Measurements from ENCODE around the gene SMAD7. TPM values are rescaled to one million over a fixed set of nuclear protein-coding genes. Genes with fewer than 3 reads are reported as not detected.
A peak's percentile ranks its signal among the peaks of the same experiment; 100 is the strongest.

The SMAD7 gene
- total and polyA plus RNA-seq, 10 of the 15 experiments (the other 5 are each of a cell fraction or from before 2014, with no cell fraction given), result 1.3 to 22.5 (median 8.0) TPM

- TF ChIP-seq, protein P1, sequence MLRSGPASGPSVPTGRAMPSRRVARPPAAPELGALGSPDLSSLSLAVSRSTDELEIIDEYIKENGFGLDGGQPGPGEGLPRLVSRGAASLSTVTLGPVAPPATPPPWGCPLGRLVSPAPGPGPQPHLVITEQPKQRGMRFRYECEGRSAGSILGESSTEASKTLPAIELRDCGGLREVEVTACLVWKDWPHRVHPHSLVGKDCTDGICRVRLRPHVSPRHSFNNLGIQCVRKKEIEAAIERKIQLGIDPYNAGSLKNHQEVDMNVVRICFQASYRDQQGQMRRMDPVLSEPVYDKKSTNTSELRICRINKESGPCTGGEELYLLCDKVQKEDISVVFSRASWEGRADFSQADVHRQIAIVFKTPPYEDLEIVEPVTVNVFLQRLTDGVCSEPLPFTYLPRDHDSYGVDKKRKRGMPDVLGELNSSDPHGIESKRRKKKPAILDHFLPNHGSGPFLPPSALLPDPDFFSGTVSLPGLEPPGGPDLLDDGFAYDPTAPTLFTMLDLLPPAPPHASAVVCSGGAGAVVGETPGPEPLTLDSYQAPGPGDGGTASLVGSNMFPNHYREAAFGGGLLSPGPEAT (IDR thresholded peaks at IDR 0.05; ENCODE audit: low read depth), result peak; percentile 50; the same call in 1 of the 2 replicates
- TF ChIP-seq SKIL (IDR thresholded peaks at IDR 0.05; ENCODE audit: low read depth, poor library complexity, severe bottlenecking), result peak; percentile 52
- no peak for TF ChIP-seq IRF4 (IDR thresholded peaks at IDR 0.05; ENCODE audit: low read depth, low read length)
- TF ChIP-seq ETV6 (conservative IDR thresholded peaks at IDR 0.05 in 1 of 2, IDR thresholded peaks at IDR 0.05 in 1 of 2; ENCODE audit: borderline replicate concordance in 1 of 2, low read depth in 1 of 2), result peak in 1 of 2 experiments; percentile 46; a peak in 1 of 4 replicates
- no peak for TF ChIP-seq RBBP5 (conservative IDR thresholded peaks at IDR 0.05)
- TF ChIP-seq NFYB (IDR thresholded peaks at IDR 0.05; ENCODE audit: insufficient read depth, low read depth, low read length), result no peak
- no peak for TF ChIP-seq EP300 (IDR thresholded peaks at IDR 0.05; ENCODE audit: borderline replicate concordance in 1 of 2, control insufficient read depth in 1 of 2, low read depth in 2 of 2, low read length in 2 of 2)
- TF ChIP-seq CBFB (IDR thresholded peaks at IDR 0.05; ENCODE audit: low read depth), result peak; percentile 58; the same call in 1 of the 2 replicates
- TF ChIP-seq HSF1 (IDR thresholded peaks at IDR 0.05; ENCODE audit: low read depth, low read length), result no peak
- TF ChIP-seq, protein P2, sequence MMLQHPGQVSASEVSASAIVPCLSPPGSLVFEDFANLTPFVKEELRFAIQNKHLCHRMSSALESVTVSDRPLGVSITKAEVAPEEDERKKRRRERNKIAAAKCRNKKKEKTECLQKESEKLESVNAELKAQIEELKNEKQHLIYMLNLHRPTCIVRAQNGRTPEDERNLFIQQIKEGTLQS (IDR thresholded peaks at IDR 0.05; ENCODE audit: borderline replicate concordance, extremely low read depth, low read depth, low read length), result no peak
- TF ChIP-seq EED (IDR thresholded peaks at IDR 0.05; ENCODE audit: low read depth), result peak; percentile 74
- TF ChIP-seq BHLHE40 (IDR thresholded peaks at IDR 0.05; ENCODE audit: borderline replicate concordance in 1 of 2, low read depth in 2 of 2, low read length in 1 of 2), result peak in 1 of 2 experiments; percentile 8; a peak in 1 of 4 replicates
- TF ChIP-seq RCOR1 (conservative IDR thresholded peaks at IDR 0.05; ENCODE audit: low read depth, low read length), result no peak
- no peak for TF ChIP-seq ZNF274 (IDR thresholded peaks at IDR 0.05; ENCODE audit: insufficient read depth, insufficient read length)
- TF ChIP-seq CEBPB (IDR thresholded peaks at IDR 0.05; ENCODE audit: borderline replicate concordance in 1 of 2, low read depth in 2 of 2, low read length in 2 of 2), result no peak
- TF ChIP-seq CHD2 (IDR thresholded peaks at IDR 0.05; ENCODE audit: borderline replicate concordance, low read depth, low read length), result no peak
- no peak for TF ChIP-seq JUNB (IDR thresholded peaks at IDR 0.05)
- TF ChIP-seq STAT1 (conservative IDR thresholded peaks at IDR 0.05), result no peak
- TF ChIP-seq CBX3 (IDR thresholded peaks at IDR 0.05; ENCODE audit: borderline replicate concordance, low read depth), result no peak
- TF ChIP-seq NFYA (IDR thresholded peaks at IDR 0.05; ENCODE audit: borderline replicate concordance, low read depth, low read length), result no peak
- no peak for TF ChIP-seq SP1 (IDR thresholded peaks at IDR 0.05; ENCODE audit: low read depth, low read length)
- no peak for TF ChIP-seq SUZ12 (IDR thresholded peaks at IDR 0.05; ENCODE audit: unreplicated experiment)
- TF ChIP-seq MLLT1 (IDR thresholded peaks at IDR 0.05), result peak; percentile 64; the same call in 1 of the 2 replicates
Measured at GRCh38 chr18:48949050-48949605, 1.6 kb downstream of the SMAD7 start (continued).
